ENCODE results near the gene PRSS21. TPM values are rescaled to one million over a fixed set of nuclear protein-coding genes. Genes with fewer than 3 reads are reported as not detected.

PRSS21 gene
- polyA plus RNA-seq, 1 of the 3 experiments (the other 2 are of a cell fraction): not detected

DNA sequence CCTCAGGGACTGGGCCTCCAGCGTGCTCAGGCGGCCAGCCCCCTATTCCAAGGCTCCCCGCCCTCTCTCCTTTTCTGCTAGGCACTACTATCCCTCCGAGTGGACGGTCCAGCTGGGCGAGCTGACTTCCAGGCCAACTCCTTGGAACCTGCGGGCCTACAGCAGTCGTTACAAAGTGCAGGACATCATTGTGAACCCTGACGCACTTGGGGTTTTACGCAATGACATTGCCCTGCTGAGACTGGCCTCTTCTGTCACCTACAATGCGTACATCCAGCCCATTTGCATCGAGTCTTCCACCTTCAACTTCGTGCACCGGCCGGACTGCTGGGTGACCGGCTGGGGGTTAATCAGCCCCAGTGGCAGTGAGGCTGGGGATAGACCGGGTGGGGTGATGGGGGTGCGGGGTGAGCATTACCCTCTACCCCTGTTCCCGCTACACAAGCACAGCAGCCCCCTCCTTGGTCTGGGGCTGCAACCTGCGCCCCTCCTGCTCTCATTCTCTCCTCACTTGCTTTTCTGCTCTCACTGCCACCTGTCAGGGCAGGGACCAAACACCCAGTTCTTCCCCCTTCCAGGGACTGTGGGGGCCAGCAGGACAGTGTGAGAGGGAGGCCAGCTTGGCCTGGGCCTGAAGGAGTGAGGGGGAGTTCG, 17.7 kb upstream of the PRSS21 start:
- no peaks in the 10 kb centered on the region for H3K27me3 ChIP-seq (ENCODE audit: insufficient read depth)
- no peaks in the 10 kb centered on the region for H3K9me2 ChIP-seq
- H3F3A ChIP-seq (replicated peaks; ENCODE audit: insufficient read depth): no peaks in the 10 kb centered on the region
- no peak overlapping the region for H3K4me3 ChIP-seq (ENCODE audit: low read depth in 2 of 2, low read length in 1 of 2)
- TF ChIP-seq JUND (IDR thresholded peaks at IDR 0.05) (no peak), FOXJ3 (CRISPR knock-in tag; IDR thresholded peaks at IDR 0.05) (no peak), TAF1 (IDR thresholded peaks at IDR 0.05; ENCODE audit: borderline replicate concordance, low read depth, low read length) (no peak), MXI1 (IDR thresholded peaks at IDR 0.05; ENCODE audit: low read depth, low read length) (no peak), RFX5 (IDR thresholded peaks at IDR 0.05; ENCODE audit: low read length) (no peak), USF2 (IDR thresholded peaks at IDR 0.05; ENCODE audit: borderline replicate concordance, low read depth, low read length) (no peak), MEF2A (IDR thresholded peaks at IDR 0.05; ENCODE audit: borderline replicate concordance, low read depth) (no peak)
- TF ChIP-seq, protein P1, sequence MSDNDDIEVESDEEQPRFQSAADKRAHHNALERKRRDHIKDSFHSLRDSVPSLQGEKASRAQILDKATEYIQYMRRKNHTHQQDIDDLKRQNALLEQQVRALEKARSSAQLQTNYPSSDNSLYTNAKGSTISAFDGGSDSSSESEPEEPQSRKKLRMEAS (IDR thresholded peaks at IDR 0.05; ENCODE audit: low read depth): no peak
- TF ChIP-seq, protein P2, sequence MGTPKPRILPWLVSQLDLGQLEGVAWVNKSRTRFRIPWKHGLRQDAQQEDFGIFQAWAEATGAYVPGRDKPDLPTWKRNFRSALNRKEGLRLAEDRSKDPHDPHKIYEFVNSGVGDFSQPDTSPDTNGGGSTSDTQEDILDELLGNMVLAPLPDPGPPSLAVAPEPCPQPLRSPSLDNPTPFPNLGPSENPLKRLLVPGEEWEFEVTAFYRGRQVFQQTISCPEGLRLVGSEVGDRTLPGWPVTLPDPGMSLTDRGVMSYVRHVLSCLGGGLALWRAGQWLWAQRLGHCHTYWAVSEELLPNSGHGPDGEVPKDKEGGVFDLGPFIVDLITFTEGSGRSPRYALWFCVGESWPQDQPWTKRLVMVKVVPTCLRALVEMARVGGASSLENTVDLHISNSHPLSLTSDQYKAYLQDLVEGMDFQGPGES (IDR thresholded peaks at IDR 0.05; ENCODE audit: low read depth, low read length): no peak
- H3K4me1 ChIP-seq (ENCODE audit: control insufficient read depth in 1 of 2, insufficient read depth in 2 of 2, low read depth in 1 of 2, low read length in 1 of 2): peaks cover 0 to 7% of the 10 kb centered on the region in 2 experiments; a peak in 1 of 4 replicates
- no peaks in the 10 kb centered on the region for H3K79me2 ChIP-seq (ENCODE audit: insufficient read depth)
- H3K4me2 ChIP-seq: no peak overlapping the region
- H4K20me1 ChIP-seq (ENCODE audit: insufficient read depth): no peaks in the 10 kb centered on the region
- H3K9ac ChIP-seq: no peak overlapping the region
- H3K36me3 ChIP-seq (replicated peaks in 1 of 2; ENCODE audit: control insufficient read depth in 1 of 2, insufficient read depth in 2 of 2, low read length in 1 of 2): no peaks in the 10 kb centered on the region
- peak; percentile 75 for DNase-seq
- 63% methylated on average over 10 of the region's 21 CpGs for WGBS (ENCODE audit: low lambda C conversion rate)
- ChIA-PET POLR2A (interaction anchor here (1.5 kb wide), 1 partner anchor 21 kb away, joined by 5 read pairs; the partner anchor contains the start of gene ELOB), CTCF (interaction anchor here (1.5 kb wide), 2 partner anchors 9 to 24 kb away, joined by 5 read pairs; no protein-coding TSS in a partner anchor)
- no peak overlapping the region for H2AFZ ChIP-seq (ENCODE audit: low read depth)
- H3K27ac ChIP-seq (ENCODE audit: low read depth in 2 of 2, low read length in 1 of 2): peak overlapping the region in 1 of 2 experiments; percentile 79; a peak in 2 of 4 replicates
- H3K9me3 ChIP-seq: no peaks in the 10 kb centered on the region

GRCh38 chr16:2799859-2800226, 17.2 kb upstream of the PRSS21 start:
- Histone ChIP-seq H4K20me1 (ENCODE audit: insufficient read depth) (no peaks in the 10 kb centered on the region), H3K27ac (ENCODE audit: low read depth in 2 of 2, low read length in 1 of 2) (peak overlapping the region in 1 of 2 experiments; percentile 79; a peak in 2 of 4 replicates), H3K9ac (no peak overlapping the region), H3K36me3 (replicated peaks in 1 of 2; ENCODE audit: control insufficient read depth in 1 of 2, insufficient read depth in 2 of 2, low read length in 1 of 2) (no peaks in the 10 kb centered on the region), H3F3A (replicated peaks; ENCODE audit: insufficient read depth) (no peaks in the 10 kb centered on the region), H3K4me1 (ENCODE audit: control insufficient read depth in 1 of 2, insufficient read depth in 2 of 2, low read depth in 1 of 2, low read length in 1 of 2) (peaks cover 0 to 7% of the 10 kb centered on the region in 2 experiments; a peak in 1 of 4 replicates), H3K4me2 (no peak overlapping the region), H3K79me2 (ENCODE audit: insufficient read depth) (no peaks in the 10 kb centered on the region), H3K27me3 (ENCODE audit: insufficient read depth) (no peaks in the 10 kb centered on the region), H3K9me3 (no peaks in the 10 kb centered on the region), H3K9me2 (no peaks in the 10 kb centered on the region), H3K4me3 (ENCODE audit: low read depth in 2 of 2, low read length in 1 of 2) (no peak overlapping the region), H2AFZ (ENCODE audit: low read depth) (no peak overlapping the region)
- 36% methylated on average over 1 of the region's 1 CpG for WGBS (ENCODE audit: low lambda C conversion rate)
- POLR2A ChIA-PET: interaction anchor here (1.5 kb wide), 1 partner anchor 22 kb away, joined by 5 read pairs; the partner anchor contains the start of gene ELOB
- DNase-seq: no peak
- CTCF ChIA-PET: interaction anchor here (1.5 to 1.6 kb wide), 2 partner anchors 9 to 120 kb away, joined by 4 to 5 read pairs; no protein-coding TSS in a partner anchor
- TF ChIP-seq GATA2 (CRISPR knock-in tag; IDR thresholded peaks at IDR 0.05): peak; percentile 66; the same call in 1 of the 2 replicates
- TF ChIP-seq MEF2A (IDR thresholded peaks at IDR 0.05; ENCODE audit: borderline replicate concordance, low read depth): no peak
- TF ChIP-seq EP300 (IDR thresholded peaks at IDR 0.05; ENCODE audit: borderline replicate concordance in 1 of 2, low read depth in 1 of 2, low read length in 1 of 2): peak in 1 of 2 experiments; percentile 65; a peak in 2 of 4 replicates
- TF ChIP-seq TAF1 (IDR thresholded peaks at IDR 0.05; ENCODE audit: borderline replicate concordance, low read depth, low read length): no peak
- TF ChIP-seq MXI1 (IDR thresholded peaks at IDR 0.05; ENCODE audit: low read depth, low read length): peak; percentile 53; the same call in 1 of the 2 replicates
